GM21515 (cell line): ENCODE measurements around the gene PKP3.
"Not testable (repeated sequence)": the region's sequence is repeated elsewhere in the genome, so short reads cannot be mapped to it uniquely, and the experiment has no call there.

Experiments used
- ATAC-seq: cut with Tn5 transposase; IDR thresholded peaks from one replicate; pipeline ENCODE4 v1.9.1; 2021; ENCODE audit not compliant: unreplicated experiment

PKP3 gene

GRCh38 chr11:394034-394857 lies at the start of gene PKP3:
Gene PKP3 (plus strand): TSS chr11:394209. CDS start chr11:394293, 84 bp downstream.
- ATAC-seq: no peak

- ATAC-seq: no peak
Measured at GRCh38 chr11:344836-345578, 49.0 kb upstream of the PKP3 start.

GRCh38 chr11:346529-346928 lies 47.5 kb upstream of the PKP3 start:
- ATAC-seq: no peak

- not testable (repeated sequence) for ATAC-seq
Measured at GRCh38 chr11:349270-349954, 44.6 kb upstream of the PKP3 start.

- not testable (repeated sequence) for ATAC-seq
Measured at GRCh38 chr11:350033-350722, 43.8 kb upstream of the PKP3 start.

- ATAC-seq: no peak
Measured at GRCh38 chr11:350723-351255, 43.2 kb upstream of the PKP3 start.

- no peak for ATAC-seq
Measured at GRCh38 chr11:351411-351810, 42.6 kb upstream of the PKP3 start.

- ATAC-seq: no peak
Measured at GRCh38 chr11:352456-353031, 41.5 kb upstream of the PKP3 start.

- no peak for ATAC-seq
Measured at GRCh38 chr11:353179-353873, 40.7 kb upstream of the PKP3 start.

- ATAC-seq: no peak
Measured at GRCh38 chr11:355581-356458, 38.2 kb upstream of the PKP3 start.

- ATAC-seq: no peak
Measured at GRCh38 chr11:356610-357009, 37.4 kb upstream of the PKP3 start.

GRCh38 chr11:357582-357981 lies 36.4 kb upstream of the PKP3 start:
- no peak for ATAC-seq

GRCh38 chr11:358129-358800 lies 35.7 kb upstream of the PKP3 start:
- ATAC-seq: no peak

GRCh38 chr11:359181-359714 lies 34.8 kb upstream of the PKP3 start:
- no peak for ATAC-seq

- no peak for ATAC-seq
Measured at GRCh38 chr11:360326-361280, 33.4 kb upstream of the PKP3 start.

GRCh38 chr11:362642-363442 lies 31.2 kb upstream of the PKP3 start:
- no peak for ATAC-seq
